H9 (cell line): Measurements from ENCODE around the gene KCTD16. TPM values are rescaled to one million over a fixed set of nuclear protein-coding genes. Genes with fewer than 3 reads are reported as not detected.

Experiments used
- DNase-seq: peaks from one replicate; pipeline ENCODE4 v3.0.0-alpha.2; 2017
- H2AFZ ChIP-seq: one replicate; pipeline ENCODE4 v1.6.1; 2013; ENCODE audit warnings: mild to moderate bottlenecking, low read length, control low read depth, moderate library complexity
- H2AK5ac ChIP-seq: 2 replicates; pipeline ENCODE4 v1.6.1; 2013; ENCODE audit warnings: low read length, control low read depth, mixed read lengths; ENCODE audit not compliant: insufficient read length
- H2BK120ac ChIP-seq: one replicate; pipeline ENCODE4 v1.6.1; 2013; ENCODE audit warnings: low read depth, mild to moderate bottlenecking, low read length, control low read depth, inconsistent platforms; ENCODE audit not compliant: poor library complexity, severe bottlenecking
- H2BK12ac ChIP-seq: 2 replicates; pipeline ENCODE4 v1.6.1; 2013; ENCODE audit warnings: low read length, control low read depth, mixed read lengths, low read depth; ENCODE audit not compliant: insufficient read length
- H2BK15ac ChIP-seq: 2 replicates; pipeline ENCODE4 v1.6.1; 2013; ENCODE audit warnings: low read depth, low read length, control low read depth
- H2BK20ac ChIP-seq: one replicate; pipeline ENCODE4 v1.6.1; 2013; ENCODE audit warnings: low read depth, mild to moderate bottlenecking, low read length, control low read depth, inconsistent platforms; ENCODE audit not compliant: poor library complexity, severe bottlenecking
- H2BK5ac ChIP-seq: 2 replicates; pipeline ENCODE4 v1.6.1; 2013; ENCODE audit warnings: low read length, control low read depth, mixed read lengths; ENCODE audit not compliant: insufficient read length
- H3K14ac ChIP-seq: 2 replicates; pipeline ENCODE4 v1.6.1; 2013; ENCODE audit warnings: low read length, control low read depth; ENCODE audit not compliant: insufficient read depth
- H3K18ac ChIP-seq: 2 replicates; pipeline ENCODE4 v1.6.1; 2013; ENCODE audit warnings: low read depth, mild to moderate bottlenecking, mixed read lengths, low read length, control low read depth; ENCODE audit not compliant: insufficient read length
- H3K23ac ChIP-seq: 2 replicates; pipeline ENCODE4 v1.6.1; 2013; ENCODE audit warnings: low read length, control low read depth, mixed read lengths, low read depth; ENCODE audit not compliant: insufficient read length
- H3K23me2 ChIP-seq: 2 replicates; pipeline ENCODE4 v1.6.1; 2013; ENCODE audit warnings: low read depth, mild to moderate bottlenecking, mixed read lengths, low read length, control low read depth; ENCODE audit not compliant: insufficient read length, poor library complexity, severe bottlenecking
- H3K27ac ChIP-seq: 2 replicates; pipeline ENCODE4 v1.5.1; 2013; ENCODE audit warnings: low read length, control low read depth, mixed read lengths, low read depth; ENCODE audit not compliant: insufficient read length
- H3K27me3 ChIP-seq: 2 replicates; pipeline ENCODE4 v1.6.1; 2013; ENCODE audit warnings: low read length, control low read depth, inconsistent platforms; ENCODE audit not compliant: insufficient read depth
- H3K4ac ChIP-seq: 2 replicates; pipeline ENCODE4 v1.6.1; 2013; ENCODE audit warnings: low read depth, mild to moderate bottlenecking, control low read depth, inconsistent platforms, low read length, moderate library complexity
- H3K4me1 ChIP-seq: 2 replicates; pipeline ENCODE4 v1.6.1; 2013; ENCODE audit warnings: low read length, control low read depth, inconsistent platforms; ENCODE audit not compliant: insufficient read depth
- H3K4me2 ChIP-seq: 2 replicates; pipeline ENCODE4 v1.6.1; 2013; ENCODE audit warnings: low read length, control low read depth, mixed read lengths; ENCODE audit not compliant: insufficient read length, insufficient read depth
- H3K56ac ChIP-seq: 2 replicates; pipeline ENCODE4 v1.6.1; 2013; ENCODE audit warnings: low read depth, mild to moderate bottlenecking, mixed read lengths, low read length, control low read depth; ENCODE audit not compliant: insufficient read length
- H3K79me1 ChIP-seq: 2 replicates; pipeline ENCODE4 v1.6.1; 2013; ENCODE audit warnings: low read depth, mild to moderate bottlenecking, moderate library complexity, low read length, control low read depth, inconsistent platforms; ENCODE audit not compliant: insufficient read depth, poor library complexity, severe bottlenecking
- H3K79me2 ChIP-seq: 2 replicates; pipeline ENCODE4 v1.6.1; 2013; ENCODE audit warnings: low read length, control low read depth, inconsistent platforms; ENCODE audit not compliant: insufficient read depth
- H3K9ac ChIP-seq: 2 replicates; pipeline ENCODE4 v1.6.1; 2013; ENCODE audit warnings: low read length, control low read depth, mixed read lengths; ENCODE audit not compliant: insufficient read length; ENCODE audit errors: extremely low read depth
- H3K9me3 ChIP-seq: one replicate; pipeline ENCODE4 v1.6.1; 2013; ENCODE audit warnings: low read depth, low read length, inconsistent platforms; ENCODE audit not compliant: control insufficient read depth
- H3T11ph ChIP-seq: one replicate; pipeline ENCODE4 v1.6.1; 2013; ENCODE audit warnings: mild to moderate bottlenecking, low read length, control low read depth, inconsistent platforms
- H4K20me1 ChIP-seq: one replicate; pipeline ENCODE4 v1.6.1; 2013; ENCODE audit not compliant: control insufficient read depth, insufficient read length, insufficient read depth
- H4K5ac ChIP-seq: 2 replicates; pipeline ENCODE4 v1.6.1; 2013; ENCODE audit warnings: low read depth, mild to moderate bottlenecking, mixed read lengths, low read length, control low read depth; ENCODE audit not compliant: insufficient read length
- H4K8ac ChIP-seq: replicated peaks from 2 replicates; pipeline ENCODE4 v1.6.1; 2013; ENCODE audit warnings: low read length, control low read depth, mixed read lengths, low read depth; ENCODE audit not compliant: insufficient read length
- H4K91ac ChIP-seq: 2 replicates; pipeline ENCODE4 v1.6.1; 2013; ENCODE audit warnings: low read depth, mild to moderate bottlenecking, moderate library complexity, mixed read lengths, low read length, control low read depth; ENCODE audit not compliant: insufficient read length
- H3K27ac Mint-ChIP-seq, 3 experiments: 2 replicates in 2 of 3; 3 replicates in 1 of 3; pipeline ENCODE4 v1.8.0; 2020 to 2021; ENCODE audit warnings: mixed read lengths in 3 of 3, mild to moderate bottlenecking in 1 of 3, moderate library complexity in 1 of 3
- H3K27me3 Mint-ChIP-seq: 2 replicates; pipeline ENCODE4 v1.8.0; 2021; ENCODE audit warnings: low read depth, mild to moderate bottlenecking, moderate library complexity, mixed read lengths
- H3K36me3 Mint-ChIP-seq, 3 experiments: 2 replicates in 2 of 3; 3 replicates in 1 of 3; pipeline ENCODE4 v1.8.0; 2020 to 2021; ENCODE audit warnings: low read depth in 3 of 3, mixed read lengths in 3 of 3; ENCODE audit not compliant: insufficient read depth in 1 of 3
- H3K4me1 Mint-ChIP-seq, 2 experiments: 2 replicates each; pipeline ENCODE4 v1.8.0; 2020; ENCODE audit warnings: mixed read lengths in 2 of 2
- H3K4me3 Mint-ChIP-seq, 2 experiments: 2 replicates in 1 of 2; 3 replicates in 1 of 2; pipeline ENCODE4 v1.8.0; 2020 to 2021; ENCODE audit warnings: mild to moderate bottlenecking in 2 of 2, mixed read lengths in 2 of 2, moderate library complexity in 1 of 2
- H3K9me3 Mint-ChIP-seq, 2 experiments: 2 replicates in 1 of 2; 3 replicates in 1 of 2; pipeline ENCODE4 v1.8.0; 2020; ENCODE audit warnings: mild to moderate bottlenecking in 2 of 2, mixed read lengths in 2 of 2, moderate library complexity in 1 of 2
- CTCF ChIP-seq: fragments of 200-600 bp; sonication (generic); conservative IDR thresholded peaks from 3 replicates; pipeline ENCODE4 v1.8.0; 2021; ENCODE audit warnings: antibody characterized with exemption, mild to moderate bottlenecking
- WGBS: extraction: QIAGEN DNeasy Blood & Tissue Kit; methylation state at CpG from one replicate; pipeline ENCODE4 v1.1.7; 2013; ENCODE audit warnings: missing lambda C conversion rate, low lambda C conversion rate, mixed read lengths; ENCODE audit not compliant: insufficient read length; ENCODE audit errors: extremely low coverage; 5-methylcytosine and 5-hydroxymethylcytosine counted together
- total RNA-seq: library from RNA; stranded (reverse); gene quantifications from 2 replicates; pipeline ENCODE4 v1.2.1, GENCODE V29; 2021

KCTD16 gene
- total RNA-seq, 1 experiment from 2014 or later, result 0.09 TPM

GRCh38 chr5:144122081-144122480, 48.6 kb upstream of the KCTD16 start:
- H3K27me3 ChIP-seq, result no peaks in the 10 kb centered on the region

More at GRCh38 chr5:144122081-144122480, 48.6 kb upstream of the KCTD16 start:
- no peak overlapping the region for H2AK5ac ChIP-seq
- H3K79me2 ChIP-seq, result no peaks in the 10 kb centered on the region
- H2BK15ac ChIP-seq, result no peak overlapping the region
- H2BK12ac ChIP-seq, result no peak overlapping the region
- H3K27ac Mint-ChIP-seq, result no peak overlapping the region
- H3K56ac ChIP-seq, result no peak overlapping the region
- H4K8ac ChIP-seq, result no peak overlapping the region
- peaks cover 15 to 16% of the 10 kb centered on the region in 2 experiments for H3K4me1 Mint-ChIP-seq
- no peaks in the 10 kb centered on the region for H3K9me3 ChIP-seq
- H3K4me1 ChIP-seq, result peaks cover 3% of the 10 kb centered on the region; the same call in 1 of the 2 replicates
- H3K4me3 Mint-ChIP-seq, result no peak overlapping the region
- H3K9ac ChIP-seq, result no peak overlapping the region
- no peak overlapping the region for H2BK5ac ChIP-seq
- H2BK20ac ChIP-seq, result no peak overlapping the region
- no peak overlapping the region for H2AFZ ChIP-seq
- no peaks in the 10 kb centered on the region for H4K20me1 ChIP-seq
- H3K4ac ChIP-seq, result no peak overlapping the region
- H3K18ac ChIP-seq, result no peak overlapping the region
- peaks cover 0 to 7% of the 10 kb centered on the region in 2 experiments; a peak in 3 of 5 replicates for H3K9me3 Mint-ChIP-seq
- no peak overlapping the region for H2BK120ac ChIP-seq
- no peak overlapping the region for H3T11ph ChIP-seq
- H4K91ac ChIP-seq, result no peak overlapping the region
- H4K5ac ChIP-seq, result no peak overlapping the region
- no peak overlapping the region for H3K27ac ChIP-seq
- H3K36me3 Mint-ChIP-seq, result peaks cover 0 to 3% (median 0%) of the 10 kb centered on the region in 3 experiments; a peak in 1 of 7 replicates
- H3K79me1 ChIP-seq, result no peaks in the 10 kb centered on the region
- WGBS, result no CpG with 5 or more reads among the region's 2 CpGs
- no peak overlapping the region for H3K4me2 ChIP-seq
- no peak for TF ChIP-seq CTCF
- H3K23ac ChIP-seq, result no peak overlapping the region
- no peak overlapping the region for H3K14ac ChIP-seq
- H3K23me2 ChIP-seq, result no peaks in the 10 kb centered on the region
- DNase-seq, result no peak
- no peaks in the 10 kb centered on the region for H3K27me3 Mint-ChIP-seq
